ENCODE results near the gene FAM241A.
"Not testable (repeated sequence)": the region's sequence is repeated elsewhere in the genome, so short reads cannot be mapped to it uniquely, and the experiment has no call there.

FAM241A gene

GRCh38 chr4:112145326-112145789 is at the start of gene FAM241A:
Gene FAM241A, plus strand, starts transcription at chr4:112145454. Its CDS starts 127 bp downstream, at chr4:112145581.
- peak; percentile 68 to 87 for DNase-seq (ENCODE audit: extremely low read depth in 1 of 2, low read depth in 1 of 2)

GRCh38 chr4:112098841-112099530 is 46.3 kb upstream of the FAM241A start:
- DNase-seq (ENCODE audit: extremely low read depth in 1 of 2, low read depth in 1 of 2), result no peak

- DNase-seq (ENCODE audit: extremely low read depth in 1 of 2, low read depth in 1 of 2), result no peak
Measured at GRCh38 chr4:112099701-112100297, 45.5 kb upstream of the FAM241A start.

GRCh38 chr4:112102875-112103370 is 42.3 kb upstream of the FAM241A start:
- DNase-seq (ENCODE audit: extremely low read depth in 1 of 2, low read depth in 1 of 2), result no peak

- DNase-seq (ENCODE audit: extremely low read depth in 1 of 2, low read depth in 1 of 2), result no peak
Measured at GRCh38 chr4:112105201-112105969, 39.9 kb upstream of the FAM241A start.

- no peak for DNase-seq (ENCODE audit: extremely low read depth in 1 of 2, low read depth in 1 of 2)
Measured at GRCh38 chr4:112109360-112110058, 35.7 kb upstream of the FAM241A start.

GRCh38 chr4:112110059-112110425 is 35.2 kb upstream of the FAM241A start:
- no peak for DNase-seq (ENCODE audit: extremely low read depth in 1 of 2, low read depth in 1 of 2)

GRCh38 chr4:112111306-112111705 is 33.9 kb upstream of the FAM241A start:
- no peak for DNase-seq (ENCODE audit: extremely low read depth in 1 of 2, low read depth in 1 of 2)

GRCh38 chr4:112112095-112112494 is 33.2 kb upstream of the FAM241A start:
- DNase-seq (ENCODE audit: extremely low read depth in 1 of 2, low read depth in 1 of 2), result not testable (repeated sequence)

GRCh38 chr4:112112590-112113170 is 32.6 kb upstream of the FAM241A start:
- DNase-seq (ENCODE audit: extremely low read depth in 1 of 2, low read depth in 1 of 2), result no peak

GRCh38 chr4:112113864-112114263 is 31.4 kb upstream of the FAM241A start:
- DNase-seq (ENCODE audit: extremely low read depth in 1 of 2, low read depth in 1 of 2), result no peak

GRCh38 chr4:112114452-112114851 is 30.8 kb upstream of the FAM241A start:
- DNase-seq (ENCODE audit: extremely low read depth in 1 of 2, low read depth in 1 of 2), result no peak

GRCh38 chr4:112118742-112119352 is 26.4 kb upstream of the FAM241A start:
- no peak for DNase-seq (ENCODE audit: extremely low read depth in 1 of 2, low read depth in 1 of 2)

- no peak for DNase-seq (ENCODE audit: extremely low read depth in 1 of 2, low read depth in 1 of 2)
Measured at GRCh38 chr4:112119353-112119783, 25.9 kb upstream of the FAM241A start.

GRCh38 chr4:112120021-112120420 is 25.2 kb upstream of the FAM241A start:
- no peak for DNase-seq (ENCODE audit: extremely low read depth in 1 of 2, low read depth in 1 of 2)

GRCh38 chr4:112125416-112125815 is 19.8 kb upstream of the FAM241A start:
- DNase-seq (ENCODE audit: extremely low read depth in 1 of 2, low read depth in 1 of 2), result no peak

- DNase-seq (ENCODE audit: extremely low read depth in 1 of 2, low read depth in 1 of 2), result no peak
Measured at GRCh38 chr4:112127048-112127637, 18.1 kb upstream of the FAM241A start.

- DNase-seq (ENCODE audit: extremely low read depth in 1 of 2, low read depth in 1 of 2), result no peak
Measured at GRCh38 chr4:112127803-112128202, 17.5 kb upstream of the FAM241A start.

- DNase-seq (ENCODE audit: extremely low read depth in 1 of 2, low read depth in 1 of 2), result no peak
Measured at GRCh38 chr4:112128452-112128851, 16.8 kb upstream of the FAM241A start.

- no peak for DNase-seq (ENCODE audit: extremely low read depth in 1 of 2, low read depth in 1 of 2)
Measured at GRCh38 chr4:112130906-112131305, 14.3 kb upstream of the FAM241A start.

Data from activated CD8-positive, alpha-beta memory T cell treated with anti-CD3 and anti-CD28 coated beads for 1 hour (primary cell).